DND-41 (cell line): ENCODE data around the gene AFAP1L1.

Experiments used
- CTCF ChIP-seq: IDR thresholded peaks from 2 replicates; pipeline ENCODE4 v1.5.1; 2012; ENCODE audit warnings: borderline replicate concordance, low read length, moderate library complexity, mild to moderate bottlenecking; ENCODE audit not compliant: poor library complexity, severe bottlenecking; ENCODE audit errors: extremely low read depth
- EZH2 ChIP-seq: IDR thresholded peaks from 3 replicates; pipeline ENCODE4 v1.6.1; 2012; ENCODE audit warnings: borderline replicate concordance, low read depth, mild to moderate bottlenecking, moderate library complexity, low read length, inconsistent platforms; ENCODE audit not compliant: severe bottlenecking

GRCh38 chr5:149378241-149378820 lies 106.7 kb downstream of the AFAP1L1 start:
- TF ChIP-seq CTCF (no peak), EZH2 (no peak)
